IMR-90 (cell line): ENCODE results near the gene DDHD1. TPM values are rescaled to one million over a fixed set of nuclear protein-coding genes. Genes with fewer than 3 reads are reported as not detected.

Experiments used
- ATAC-seq: fragments of 200-7000 bp; cut with Tn5 transposase; 2 replicates; pipeline ENCODE4 v1.9.1; 2020; ENCODE audit warnings: low read depth, mild to moderate bottlenecking, moderate library complexity
- BruUV-seq: library from RNA; stranded (reverse); fragments of 400-500 nt; replicated peaks from 2 replicates; lab custom pipeline; 2021; lab: Mats Ljungman, UMichigan
- CTCF ChIA-PET: fragments of 300-600 bp; formaldehyde crosslinking; extraction: SDS; loops from one replicate; lab custom pipeline; 2021; ENCODE audit warnings: antibody characterized with exemption; lab: Yijun Ruan, JAX
- POLR2A ChIA-PET: fragments of 300-600 bp; sonication (Branson Sonifier 250); formaldehyde crosslinking; loops from one replicate; lab custom pipeline; 2022; ENCODE audit warnings: antibody characterized with exemption; ENCODE audit not compliant: unreplicated experiment; lab: Charles Lee
- DNase-seq: peaks from one replicate; pipeline ENCODE4 v3.0.0; 2013
- H2AFZ ChIP-seq: replicated peaks from 2 replicates; pipeline ENCODE3; 2013; ENCODE audit warnings: low read length, mild to moderate bottlenecking; ENCODE audit not compliant: poor library complexity
- H2AK5ac ChIP-seq: 2 replicates; pipeline ENCODE4 v1.6.1; 2013; ENCODE audit warnings: low read depth, low read length, inconsistent platforms
- H2AK9ac ChIP-seq: replicated peaks from 2 replicates; pipeline ENCODE3; 2013; ENCODE audit warnings: mild to moderate bottlenecking, low read depth, low read length, moderate library complexity; ENCODE audit not compliant: poor library complexity
- H2BK120ac ChIP-seq: 2 replicates; pipeline ENCODE4 v1.6.1; 2013; ENCODE audit warnings: low read depth, low read length, inconsistent platforms
- H2BK15ac ChIP-seq: 3 replicates; pipeline ENCODE4 v1.6.1; 2013; ENCODE audit warnings: low read depth, low read length, inconsistent platforms
- H2BK20ac ChIP-seq: 2 replicates; pipeline ENCODE4 v1.6.1; 2013; ENCODE audit warnings: low read depth, mild to moderate bottlenecking, inconsistent platforms, low read length, moderate library complexity
- H2BK5ac ChIP-seq: 2 replicates; pipeline ENCODE4 v1.6.1; 2013; ENCODE audit warnings: mild to moderate bottlenecking, low read depth, low read length, inconsistent platforms; ENCODE audit not compliant: poor library complexity, severe bottlenecking
- H3K14ac ChIP-seq: replicated peaks from 2 replicates; pipeline ENCODE4 v1.6.1; 2013; ENCODE audit warnings: low read depth, low read length, inconsistent platforms
- H3K18ac ChIP-seq: 2 replicates; pipeline ENCODE4 v1.6.1; 2013; ENCODE audit warnings: low read depth, low read length, control low read depth
- H3K23ac ChIP-seq: 2 replicates; pipeline ENCODE4 v1.6.1; 2013; ENCODE audit warnings: low read depth, low read length, inconsistent platforms
- H3K27ac ChIP-seq: 2 replicates; pipeline ENCODE4 v1.5.1; 2013; ENCODE audit warnings: mild to moderate bottlenecking, control low read depth, low read length; ENCODE audit not compliant: insufficient read depth
- H3K27me3 ChIP-seq: 2 replicates; pipeline ENCODE4 v1.6.1; 2013; ENCODE audit warnings: low read length; ENCODE audit not compliant: control insufficient read depth, insufficient read depth
- H3K36me3 ChIP-seq: 2 replicates; pipeline ENCODE4 v1.6.1; 2013; ENCODE audit warnings: low read length, mixed read lengths; ENCODE audit not compliant: control insufficient read depth, insufficient read depth
- H3K4ac ChIP-seq: 2 replicates; pipeline ENCODE4 v1.6.1; 2013; ENCODE audit warnings: low read depth, low read length, inconsistent platforms
- H3K4me1 ChIP-seq: 2 replicates; pipeline ENCODE4 v1.6.1; 2013; ENCODE audit warnings: low read length, mixed read lengths; ENCODE audit not compliant: control insufficient read depth, insufficient read depth
- H3K4me2 ChIP-seq: 2 replicates; pipeline ENCODE4 v1.6.1; 2013; ENCODE audit warnings: low read depth, mild to moderate bottlenecking, control low read depth, low read length, moderate library complexity
- H3K4me3 ChIP-seq: 2 replicates; pipeline ENCODE4 v1.5.1; 2013; ENCODE audit warnings: low read depth, mild to moderate bottlenecking, control low read depth, low read length, moderate library complexity; ENCODE audit not compliant: insufficient read depth
- H3K56ac ChIP-seq: 2 replicates; pipeline ENCODE4 v1.6.1; 2013; ENCODE audit warnings: low read length, inconsistent platforms; ENCODE audit not compliant: insufficient read depth; ENCODE audit errors: extremely low read depth
- H3K79me1 ChIP-seq, 2 experiments: 2 replicates each; pipeline ENCODE4 v1.6.1; 2013; ENCODE audit warnings: low read length in 2 of 2, inconsistent platforms in 1 of 2, low read depth in 1 of 2
- H3K9ac ChIP-seq: 2 replicates; pipeline ENCODE4 v1.6.1; 2013; ENCODE audit warnings: low read depth, low read length, control low read depth
- H3K9me1 ChIP-seq: 2 replicates; pipeline ENCODE4 v1.6.1; 2013; ENCODE audit warnings: low read length, inconsistent platforms; ENCODE audit not compliant: insufficient read depth
- H3K9me3 ChIP-seq: 2 replicates; pipeline ENCODE4 v1.6.1; 2013; ENCODE audit warnings: low read length; ENCODE audit not compliant: control insufficient read depth, insufficient read depth
- H4K20me1 ChIP-seq: 2 replicates; pipeline ENCODE4 v1.6.1; 2013; ENCODE audit warnings: low read length, inconsistent platforms; ENCODE audit not compliant: insufficient read depth
- H4K5ac ChIP-seq: 2 replicates; pipeline ENCODE4 v1.6.1; 2013; ENCODE audit warnings: mild to moderate bottlenecking, low read depth, low read length, control low read depth
- H4K8ac ChIP-seq, 2 experiments: 2 replicates each; pipeline ENCODE4 v1.6.1; 2013; ENCODE audit warnings: low read depth in 2 of 2, low read length in 2 of 2, control low read depth in 1 of 2, inconsistent platforms in 1 of 2
- H4K91ac ChIP-seq: 2 replicates; pipeline ENCODE4 v1.6.1; 2013; ENCODE audit warnings: low read depth, low read length, inconsistent platforms; ENCODE audit not compliant: insufficient read depth
- BHLHE40 ChIP-seq: fragments of 150-350 bp; IDR thresholded peaks from 2 replicates; pipeline ENCODE4 v1.6.1; 2016; ENCODE audit warnings: mild to moderate bottlenecking, low read depth, low read length
- CEBPB ChIP-seq: IDR thresholded peaks from 2 replicates; pipeline ENCODE4 v1.6.1; 2012; ENCODE audit warnings: low read depth, low read length, improper control_type of control experiment
- CHD1 ChIP-seq: IDR thresholded peaks from 2 replicates; pipeline ENCODE4 v1.6.1; 2012; ENCODE audit warnings: low read depth, low read length, improper control_type of control experiment
- CTCF ChIP-seq: conservative IDR thresholded peaks from 2 replicates; pipeline ENCODE4 v1.5.1; 2012; ENCODE audit warnings: mild to moderate bottlenecking, low read depth, low read length, improper control_type of control experiment
- ELK1 ChIP-seq: fragments of 150-350 bp; IDR thresholded peaks from 2 replicates; pipeline ENCODE4 v1.6.1; 2016; ENCODE audit warnings: low read depth, mild to moderate bottlenecking, low read length, moderate library complexity, borderline replicate concordance
- FOS ChIP-seq: fragments of 150-350 bp; IDR thresholded peaks from 2 replicates; pipeline ENCODE4 v1.6.1; 2016; ENCODE audit warnings: low read depth, low read length
- MAFK ChIP-seq: IDR thresholded peaks from 2 replicates; pipeline ENCODE4 v1.6.1; 2012; ENCODE audit warnings: low read depth, low read length, improper control_type of control experiment
- MAZ ChIP-seq: IDR thresholded peaks from 2 replicates; pipeline ENCODE4 v1.6.1; 2012; ENCODE audit warnings: low read depth, mild to moderate bottlenecking, low read length, improper control_type of control experiment, moderate library complexity, borderline replicate concordance
- MXI1 ChIP-seq: IDR thresholded peaks from 2 replicates; pipeline ENCODE4 v1.6.1; 2012; ENCODE audit warnings: low read depth, mild to moderate bottlenecking, low read length, moderate library complexity, borderline replicate concordance
- NFE2L2 ChIP-seq: fragments of 150-350 bp; IDR thresholded peaks from 2 replicates; pipeline ENCODE4 v1.6.1; 2016; ENCODE audit warnings: low read depth, mild to moderate bottlenecking, low read length
- POLR2A ChIP-seq: IDR thresholded peaks from 2 replicates; pipeline ENCODE4 v1.6.1; 2012; ENCODE audit warnings: mild to moderate bottlenecking, low read depth, low read length
- RAD21 ChIP-seq: IDR thresholded peaks from 2 replicates; pipeline ENCODE4 v1.6.1; 2012; ENCODE audit warnings: low read length, improper control_type of control experiment
- RCOR1 ChIP-seq: IDR thresholded peaks from 2 replicates; pipeline ENCODE4 v1.6.1; 2012; ENCODE audit warnings: mild to moderate bottlenecking, low read length, improper control_type of control experiment; ENCODE audit not compliant: insufficient replicate concordance
- RFX5 ChIP-seq: IDR thresholded peaks from 2 replicates; pipeline ENCODE4 v1.8.0; 2012; ENCODE audit warnings: low read depth, mild to moderate bottlenecking, low read length, moderate library complexity
- SMC3 ChIP-seq: fragments of 150-350 bp; IDR thresholded peaks from 2 replicates; pipeline ENCODE4 v1.6.1; 2016; ENCODE audit warnings: low read depth, mild to moderate bottlenecking, antibody characterized with exemption, low read length, moderate library complexity
- WGBS, 2 experiments: methylation state at CpG; one replicate each; pipeline versions ENCODE4 v1.1.5 to v1.1.7; 2013; ENCODE audit warnings: missing lambda C conversion rate in 2 of 2; ENCODE audit not compliant: insufficient read length in 1 of 2; ENCODE audit errors: extremely low coverage in 2 of 2; 5-methylcytosine and 5-hydroxymethylcytosine counted together
- dilution Hi-C: fragments of 300-500 bp; cut with HindIII; formaldehyde crosslinking; loops from one replicate; pipeline ENCODE4 v1.14.3; 2018; ENCODE audit warnings: low sequenced_read_pairs; ENCODE audit not compliant: unreplicated experiment
- in situ Hi-C: fragments of 300-500 bp; cut with MboI; formaldehyde crosslinking; loops from 3 replicates; pipeline ENCODE4 v1.14.3; 2019; ENCODE audit warnings: low sequenced_read_pairs, inconsistent platforms, mixed read lengths
- intact Hi-C: fragments of 100-400 bp; cut with micrococcal nuclease; formaldehyde crosslinking; loops from 2 replicates; pipeline ENCODE4 v1.10.0; 2022
- polyA plus RNA-seq, 3 experiments: library from polyadenylated mRNA; depleted of rRNA; stranded (reverse); fragments of >200 nt; gene quantifications; 2 replicates each; pipeline ENCODE4 v1.2.3, GENCODE V29; 2012; ENCODE audit warnings: low replicate concordance in 1 of 3
- total RNA-seq: library from RNA; depleted of rRNA; stranded (reverse); fragments of >200 nt; gene quantifications from 2 replicates; pipeline ENCODE4 v1.2.3, GENCODE V29; 2012
- TF ChIP-seq, protein P1 (sequence below): fragments of 150-350 bp; IDR thresholded peaks from 2 replicates; pipeline ENCODE4 v1.6.1; 2017; ENCODE audit warnings: mild to moderate bottlenecking, antibody characterized with exemption, low read length, low read depth

Gene DDHD1
- total and polyA plus RNA-seq, 2 of the 4 experiments (the other 2 are of a cell fraction) = 4.5 to 9.0 TPM

DNA sequence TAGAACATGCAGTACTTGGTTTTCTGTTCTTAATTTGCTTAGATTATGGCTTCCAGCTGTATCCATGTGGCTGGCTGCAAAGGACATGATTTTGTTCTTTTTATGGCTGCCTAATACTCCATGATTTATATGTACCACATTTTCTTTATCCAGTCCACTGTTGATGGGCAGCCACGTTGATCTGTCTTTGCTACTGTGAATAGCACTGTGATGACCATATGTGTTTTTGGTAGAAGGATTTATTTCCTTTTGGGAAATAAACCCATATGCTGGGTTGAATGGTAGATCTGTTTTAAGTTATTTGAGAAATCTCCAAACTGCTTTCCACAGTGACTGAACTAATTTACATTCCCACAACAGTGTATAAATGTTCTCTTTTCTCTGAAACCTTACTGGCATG lies 116.1 kb downstream of the DDHD1 start:
- ChIA-PET POLR2A (no interaction called here), CTCF (no interaction called here)
- Histone ChIP-seq H4K91ac (no peak overlapping the region), H4K8ac (no peak overlapping the region), H4K5ac (no peak overlapping the region), H2BK20ac (no peak overlapping the region), H2AK5ac (peak overlapping the region; percentile 40; the same call in 1 of the 2 replicates), H2AFZ (no peak overlapping the region), H3K23ac (no peak overlapping the region), H2BK5ac (no peak overlapping the region), H3K56ac (no peak overlapping the region), H3K14ac (no peak overlapping the region; the same call in 1 of the 2 replicates), H3K9ac (no peak overlapping the region), H2BK120ac (no peak overlapping the region), H3K4ac (0 out of 2 replicates have a peak overlapping the region, but pooled peaks have one; percentile 9), H3K9me3 (no peaks in the 10 kb centered on the region), H4K20me1 (no peaks in the 10 kb centered on the region), H3K4me2 (no peak overlapping the region), H3K79me1 (no peaks in the 10 kb centered on the region; a peak in 3 of 4 replicates), H3K36me3 (0 out of 2 replicates have a peak, but pooled peaks cover 1% of the 10 kb centered on the region), H3K27me3 (no peaks in the 10 kb centered on the region), H3K4me1 (peaks cover 20% of the 10 kb centered on the region), H2AK9ac (no peak overlapping the region), H2BK15ac (peak overlapping the region; percentile 20; the same call in 1 of the 3 replicates), H3K9me1 (peaks cover 9% of the 10 kb centered on the region; the same call in 1 of the 2 replicates), H3K27ac (no peak overlapping the region), H3K18ac (no peak overlapping the region), H3K4me3 (no peak overlapping the region)
- intact Hi-C loops (no loop called here), in situ Hi-C loops (no loop called here), dilution Hi-C loops (no loop called here)
- BruUV-seq = no TSS peak
- ATAC-seq (no peak), DNase-seq (no peak)
- WGBS, 2 experiments = no CpG with 5 or more reads among the region's 1 CpG
- TF ChIP-seq NFE2L2 = no peak
- TF ChIP-seq, protein P1, sequence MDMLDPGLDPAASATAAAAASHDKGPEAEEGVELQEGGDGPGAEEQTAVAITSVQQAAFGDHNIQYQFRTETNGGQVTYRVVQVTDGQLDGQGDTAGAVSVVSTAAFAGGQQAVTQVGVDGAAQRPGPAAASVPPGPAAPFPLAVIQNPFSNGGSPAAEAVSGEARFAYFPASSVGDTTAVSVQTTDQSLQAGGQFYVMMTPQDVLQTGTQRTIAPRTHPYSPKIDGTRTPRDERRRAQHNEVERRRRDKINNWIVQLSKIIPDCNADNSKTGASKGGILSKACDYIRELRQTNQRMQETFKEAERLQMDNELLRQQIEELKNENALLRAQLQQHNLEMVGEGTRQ = no peak
- TF ChIP-seq CTCF = no peak
- no peak for TF ChIP-seq ELK1
- no peak for TF ChIP-seq SMC3
- no peak for TF ChIP-seq POLR2A
- TF ChIP-seq CEBPB = no peak
- no peak for TF ChIP-seq CHD1
- no peak for TF ChIP-seq RCOR1
- no peak for TF ChIP-seq MXI1
- TF ChIP-seq FOS = no peak
- TF ChIP-seq BHLHE40 = no peak
- TF ChIP-seq RFX5 = no peak
- no peak for TF ChIP-seq RAD21
- TF ChIP-seq MAZ = no peak
- TF ChIP-seq MAFK = no peak
